HepG2 (cell line): ENCODE measurements around the gene ITPR1. TPM values are rescaled to one million over a fixed set of nuclear protein-coding genes. Genes with fewer than 3 reads are reported as not detected.
A peak's percentile ranks its signal among the peaks of the same experiment; 100 is the strongest.

Experiments
- GATAD2A ChIP-seq: IDR thresholded peaks from 2 replicates; pipeline ENCODE4 v1.6.1; 2016
- HCFC1 ChIP-seq: fragments of 150-350 bp; IDR thresholded peaks from 2 replicates; pipeline ENCODE4 v1.6.1; 2014; ENCODE audit warnings: low read depth, low read length
- POLR2AphosphoS5 ChIP-seq: IDR thresholded peaks from 2 replicates; pipeline ENCODE4 v1.6.1; 2012; ENCODE audit warnings: low read depth, low read length
- ZNF501 ChIP-seq: sonication (generic); formaldehyde crosslinking; IDR thresholded peaks from 2 replicates; pipeline ENCODE4 v1.5.1; 2020; ENCODE audit warnings: mild to moderate bottlenecking, moderate library complexity, missing genetic modification reagents
- ZNF646 ChIP-seq: sonication (generic); formaldehyde crosslinking; IDR thresholded peaks from 2 replicates; pipeline ENCODE4 v1.9.0; 2021; ENCODE audit warnings: mild to moderate bottlenecking, missing genetic modification reagents
- ZNF790 ChIP-seq: sonication (generic); formaldehyde crosslinking; IDR thresholded peaks from 2 replicates; pipeline ENCODE4 v1.8.0; 2022; ENCODE audit warnings: missing genetic modification reagents, mild to moderate bottlenecking, borderline replicate concordance
- polyA plus RNA-seq, 8 experiments: library from polyadenylated mRNA; depleted of rRNA in 3 of 8; stranded (reverse) in 7 of 8; unstranded in 1 of 8; fragments of >200 nt; fragmentation: Illumina TruSeq in 4 of 8; extraction: Trizol in 4 of 8; gene quantifications; 2 replicates each; pipeline versions ENCODE4 v1.2.1 to v1.2.3, GENCODE V29; 2011 to 2016; ENCODE audit warnings: low read depth in 4 of 8, missing spikeins in 1 of 8, mixed read lengths in 1 of 8; ENCODE audit not compliant: insufficient read depth in 1 of 8
- total RNA-seq, 5 experiments: library from RNA; depleted of rRNA; stranded (reverse); fragments of >200 nt; fragmentation: Illumina TruSeq; extraction: Trizol; gene quantifications; 2 replicates each; pipeline ENCODE4 v1.2.3, GENCODE V29; 2016; ENCODE audit warnings: low read depth in 1 of 5
- TF ChIP-seq, protein P1 (sequence below): sonication (generic); formaldehyde crosslinking; conservative IDR thresholded peaks from 2 replicates; pipeline ENCODE4 v1.4.0; 2020; ENCODE audit warnings: mild to moderate bottlenecking, missing genetic modification reagents, moderate library complexity

ITPR1 gene
- total and polyA plus RNA-seq, 2 of the 13 experiments (the other 11 are each of a cell fraction or from before 2014, with no cell fraction given) = 10.0 to 11.4 TPM

- TF ChIP-seq ZNF646 (CRISPR knock-in tag) (peak; percentile 74; the same call in 1 of the 2 replicates), HCFC1 (no peak), ZNF501 (no peak), GATAD2A (CRISPR knock-in tag) (0 out of 2 replicates have a peak, but pooled peaks have one; percentile 25), ZNF790 (CRISPR knock-in tag) (no peak), POLR2AphosphoS5 (no peak)
- TF ChIP-seq, protein P1, sequence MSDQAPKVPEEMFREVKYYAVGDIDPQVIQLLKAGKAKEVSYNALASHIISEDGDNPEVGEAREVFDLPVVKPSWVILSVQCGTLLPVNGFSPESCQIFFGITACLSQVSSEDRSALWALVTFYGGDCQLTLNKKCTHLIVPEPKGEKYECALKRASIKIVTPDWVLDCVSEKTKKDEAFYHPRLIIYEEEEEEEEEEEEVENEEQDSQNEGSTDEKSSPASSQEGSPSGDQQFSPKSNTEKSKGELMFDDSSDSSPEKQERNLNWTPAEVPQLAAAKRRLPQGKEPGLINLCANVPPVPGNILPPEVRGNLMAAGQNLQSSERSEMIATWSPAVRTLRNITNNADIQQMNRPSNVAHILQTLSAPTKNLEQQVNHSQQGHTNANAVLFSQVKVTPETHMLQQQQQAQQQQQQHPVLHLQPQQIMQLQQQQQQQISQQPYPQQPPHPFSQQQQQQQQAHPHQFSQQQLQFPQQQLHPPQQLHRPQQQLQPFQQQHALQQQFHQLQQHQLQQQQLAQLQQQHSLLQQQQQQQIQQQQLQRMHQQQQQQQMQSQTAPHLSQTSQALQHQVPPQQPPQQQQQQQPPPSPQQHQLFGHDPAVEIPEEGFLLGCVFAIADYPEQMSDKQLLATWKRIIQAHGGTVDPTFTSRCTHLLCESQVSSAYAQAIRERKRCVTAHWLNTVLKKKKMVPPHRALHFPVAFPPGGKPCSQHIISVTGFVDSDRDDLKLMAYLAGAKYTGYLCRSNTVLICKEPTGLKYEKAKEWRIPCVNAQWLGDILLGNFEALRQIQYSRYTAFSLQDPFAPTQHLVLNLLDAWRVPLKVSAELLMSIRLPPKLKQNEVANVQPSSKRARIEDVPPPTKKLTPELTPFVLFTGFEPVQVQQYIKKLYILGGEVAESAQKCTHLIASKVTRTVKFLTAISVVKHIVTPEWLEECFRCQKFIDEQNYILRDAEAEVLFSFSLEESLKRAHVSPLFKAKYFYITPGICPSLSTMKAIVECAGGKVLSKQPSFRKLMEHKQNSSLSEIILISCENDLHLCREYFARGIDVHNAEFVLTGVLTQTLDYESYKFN (CRISPR knock-in tag) = peak; percentile 67
- TF ChIP-seq, all 625 proteins: peak for 15
These were observed 32.8 kb upstream of the ITPR1 start (continued) for GRCh38 chr3:4460334-4460733.
